Heart left ventricle (tissue), 13 donors: ENCODE measurements around the gene RELL1.
"Not testable (repeated sequence)": the region's sequence is repeated elsewhere in the genome, so short reads cannot be mapped to it uniquely, and the experiment has no call there.

ENCODE experiments used
- CTCF ChIP-seq, 12 donors: fragments of 200-600 bp; sonication (generic) in 4 of 12; IDR thresholded peaks; one replicate each; pipeline versions ENCODE4 v1.5.0 to v1.8.0; 2018 to 2022; ENCODE audit warnings: antibody characterized with exemption in 12 of 12, mild to moderate bottlenecking in 5 of 12
- POLR2A ChIP-seq, 2 donors: fragments of 450-650 bp; IDR thresholded peaks; one replicate each; pipeline ENCODE4 v1.6.1; 2017; ENCODE audit warnings: antibody characterized with exemption in 2 of 2, mild to moderate bottlenecking in 2 of 2, moderate library complexity in 2 of 2
- donor health status: ischemic (EF 13 %, LVEDD 7.1; RV severe dilation, severe dysfunction).
- donor health status: DM: no; HTN: yes; CAD: no.
- donor health status: DM: no; HTN: no; CAD: no.
- donor health status: ischemic (EF 25% LVEDD 6.9; RV normal size, moderate dysfunction).
- donor health status: ischemic (EF 25% LVEDD 5.7; RV mildly dilated, moderate dysfunction).
- donor health status: ischemic (EF 35%, LVEDD 5.7; RV mildly dilated, moderate dysfunction).
- donor health status: nonischemic (EF 11% LVEDD 7.7; RV severe dilation, severe dysfunction).
- donor health status: DM: yes; HTN: yes; CAD: no.
- donor health status: PGD.
- donor health status: ischemic (EF 29% LVEDD 5.4; RV normal size, mild dysfunction).
- donor health status: nonischemic (EF 23%, LVEDD 6.1; RV moderate dilation, normal function).

GRCh38 chr4:37669124-37669523, 17.1 kb downstream of the RELL1 start:
- TF ChIP-seq CTCF, POLR2A (IDR thresholded peaks at IDR 0.05): not testable (repeated sequence)
